AG04449 (cell line): ENCODE results near the gene BMI1.

Source experiments
- CTCF ChIA-PET: fragments of 350-600 bp; formaldehyde crosslinking; extraction: SDS; loops from one replicate; lab custom pipeline; 2021; ENCODE audit warnings: antibody characterized with exemption; lab: Yijun Ruan, JAX
- POLR2A ChIA-PET: fragments of 400-600, 350-600 bp; formaldehyde crosslinking; extraction: SDS; loops from one replicate; lab custom pipeline; 2020; ENCODE audit warnings: antibody characterized with exemption, inconsistent platforms; lab: Yijun Ruan, JAX
- DNase-seq: peaks from one replicate; pipeline ENCODE4 v3.0.0-alpha.2; 2010; ENCODE audit warnings: low read depth, low spot score
- H3K4me3 ChIP-seq: 2 replicates; pipeline ENCODE4 v1.5.1; 2011; ENCODE audit warnings: low read depth, mild to moderate bottlenecking, control low read depth, low read length
- CTCF ChIP-seq: IDR thresholded peaks from one replicate; pipeline ENCODE4 v1.5.1; 2011; ENCODE audit warnings: mild to moderate bottlenecking, moderate library complexity, low read length, control low read depth, inconsistent platforms; ENCODE audit not compliant: insufficient read depth; ENCODE audit errors: missing control alignments

Gene BMI1

GRCh38 chr10:22343731-22344130 lies 22.8 kb downstream of the BMI1 start:
- no peak overlapping the region for H3K4me3 ChIP-seq
- ChIA-PET CTCF (interaction anchor here (3.0 kb wide), 1 partner anchor 645 kb away, joined by 9 read pairs; no protein-coding TSS in a partner anchor), POLR2A (no interaction called here)
- DNase-seq: no peak
- no peak for TF ChIP-seq CTCF

DNA sequence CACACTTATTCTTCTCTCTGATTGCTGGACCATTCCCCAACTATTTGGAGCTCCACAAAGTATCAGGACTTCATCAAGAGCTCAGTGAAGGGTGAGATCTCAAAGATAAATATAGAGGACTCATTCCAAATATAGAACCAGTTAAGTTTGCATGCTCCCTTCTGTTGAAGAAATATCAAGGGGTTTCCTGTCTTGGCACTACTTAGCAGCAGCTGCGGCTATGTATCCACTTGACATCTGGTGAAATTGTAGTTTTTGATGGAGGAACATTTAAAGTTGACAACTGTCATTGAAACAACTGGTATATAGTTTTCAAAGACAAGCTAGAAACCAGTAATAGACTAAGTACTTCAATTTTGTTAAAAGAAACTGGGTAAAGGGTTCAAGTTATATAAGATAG lies 23.4 kb downstream of the BMI1 start:
- POLR2A ChIA-PET: no interaction called here
- H3K4me3 ChIP-seq: no peak overlapping the region
- CTCF ChIA-PET: no interaction called here
- no peak for TF ChIP-seq CTCF
- no peak for DNase-seq

DNA sequence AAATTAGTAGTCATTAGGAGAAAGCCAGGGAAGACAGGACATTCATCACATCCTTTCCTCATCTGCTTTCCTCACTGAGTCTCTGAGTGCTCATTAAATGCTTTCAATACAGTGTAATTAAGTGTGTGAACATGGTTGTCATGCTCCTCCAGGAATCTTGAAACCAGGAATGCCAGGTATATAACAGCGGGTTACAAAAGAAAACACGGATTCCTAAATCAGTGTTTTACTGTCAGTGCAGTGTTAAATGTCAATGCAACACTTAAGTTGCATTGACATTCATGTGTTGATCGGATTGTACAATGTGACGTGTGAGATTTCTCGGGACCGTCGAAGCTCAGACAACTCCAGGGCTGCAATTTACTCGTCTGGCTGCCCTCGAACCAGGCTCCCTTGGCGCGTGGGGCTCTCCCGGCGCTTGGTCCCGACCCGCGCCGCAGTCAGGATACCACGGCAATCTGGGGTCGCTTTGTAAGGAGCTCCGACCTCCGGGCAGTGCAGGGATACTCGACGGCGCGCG lies 23.9 kb downstream of the BMI1 start:
- CTCF ChIA-PET: no interaction called here
- POLR2A ChIA-PET: no interaction called here
- no peak overlapping the region; the same call in 1 of the 2 replicates for H3K4me3 ChIP-seq
- no peak for TF ChIP-seq CTCF
- DNase-seq: no peak

DNA sequence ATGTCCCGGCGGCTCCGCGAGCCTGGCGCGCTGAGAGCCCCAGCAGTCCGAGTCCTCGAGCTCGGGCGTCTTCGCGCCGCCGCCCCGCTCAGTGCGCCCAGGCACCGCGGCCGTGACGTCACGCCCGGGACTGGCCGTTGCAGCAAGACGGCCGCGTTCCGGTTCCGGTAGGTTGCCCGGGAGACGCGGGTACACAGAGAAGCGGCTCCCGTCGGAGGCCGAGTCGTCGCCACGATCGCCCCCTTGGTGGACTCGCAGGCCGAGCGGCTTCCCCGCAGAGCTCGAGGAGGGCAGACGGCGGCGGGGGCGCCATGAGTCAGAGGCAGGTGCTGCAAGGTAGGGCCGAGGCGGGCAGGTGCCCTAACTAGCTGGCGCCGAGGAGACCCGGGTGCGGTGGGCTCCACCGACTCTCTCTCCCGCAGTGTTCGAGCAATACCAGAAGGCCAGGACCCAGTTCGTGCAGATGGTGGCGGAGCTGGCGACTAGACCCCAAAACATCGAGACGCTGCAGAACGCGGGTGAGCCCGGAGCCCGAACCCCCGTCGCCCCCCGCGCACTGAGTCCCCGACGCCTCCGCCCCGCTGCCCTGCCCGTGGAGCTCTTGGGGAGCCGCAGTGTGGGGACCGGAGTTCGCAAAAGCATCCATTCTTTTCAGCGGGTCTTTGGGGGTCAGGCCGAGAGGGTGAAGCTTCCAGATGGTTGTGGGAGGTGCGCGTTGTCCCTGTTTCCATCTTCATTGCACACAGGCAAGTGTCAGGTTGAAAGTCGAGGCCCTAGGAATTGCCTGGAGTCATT lies 24.6 kb downstream of the BMI1 start, which contains the start of gene SPAG6:
Gene SPAG6 (plus strand): TSS at position 196 of the 795 bp plus-strand sequence. CDS start 116 bp downstream, at position 312.
- ChIA-PET POLR2A (no interaction called here), CTCF (no interaction called here)
- no peak within 1 kb of the TSS; the same call in 1 of the 2 replicates for H3K4me3 ChIP-seq
- DNase-seq: no peak
- no peak for TF ChIP-seq CTCF

DNA sequence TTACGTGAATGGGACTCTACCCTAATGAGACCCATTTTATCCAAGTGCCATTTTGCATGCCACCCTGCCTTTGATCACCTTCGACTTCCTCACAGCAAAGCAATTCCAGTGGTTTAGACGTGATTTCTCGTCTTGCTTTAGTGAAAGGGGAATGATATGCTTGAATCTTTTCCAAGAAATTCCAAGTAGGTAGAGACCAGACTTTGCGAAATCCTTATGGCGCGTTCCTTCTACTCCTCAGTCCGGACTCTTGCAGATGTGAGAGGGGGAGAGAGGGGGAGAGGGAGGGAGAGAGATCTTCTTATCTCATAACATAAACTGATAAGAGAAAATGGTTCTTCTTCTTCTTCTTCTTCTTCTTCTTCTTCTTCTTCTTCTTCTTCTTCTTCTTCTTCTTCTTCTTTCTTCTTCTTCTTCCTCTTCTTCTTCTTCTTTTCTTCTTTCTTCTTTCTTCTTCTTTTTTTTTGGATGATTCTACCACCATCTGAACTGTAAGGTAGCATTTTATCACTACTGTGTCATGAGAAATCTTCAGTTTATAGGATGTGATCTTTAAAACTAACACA lies 25.3 kb downstream of the BMI1 start:
- CTCF ChIA-PET: no interaction called here
- no peak for TF ChIP-seq CTCF
- H3K4me3 ChIP-seq: no peak overlapping the region
- DNase-seq: no peak
- POLR2A ChIA-PET: no interaction called here

DNA sequence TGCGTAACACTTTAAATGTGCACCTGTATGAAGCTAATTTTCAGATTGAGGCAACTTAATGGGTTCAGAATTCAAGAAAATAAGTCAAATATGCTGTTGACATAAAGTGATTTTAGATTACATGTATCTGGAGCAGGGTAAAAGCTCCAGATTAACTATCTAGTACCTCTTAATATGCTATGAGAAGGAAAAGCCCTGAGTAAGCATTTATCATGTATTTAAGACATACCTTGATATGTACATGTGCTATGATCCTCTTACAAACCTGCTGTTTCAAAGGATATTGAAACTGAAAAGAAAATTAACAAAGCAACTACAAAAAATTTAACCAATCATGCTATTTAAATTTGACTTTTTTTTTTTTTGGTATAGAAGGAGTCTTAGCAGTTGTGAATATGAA lies 28.9 kb downstream of the BMI1 start:
- no peak overlapping the region for H3K4me3 ChIP-seq
- no peak for DNase-seq
- CTCF ChIA-PET: no interaction called here
- no peak for TF ChIP-seq CTCF
- POLR2A ChIA-PET: no interaction called here
